K562 (cell line): ENCODE measurements around the gene IPO13. TPM values are rescaled to one million over a fixed set of nuclear protein-coding genes. Genes with fewer than 3 reads are reported as not detected.

ENCODE experiments used
- ATF1 ChIP-seq, 2 experiments: fragments of 450-650 bp in 1 of 2; IDR thresholded peaks; 2 replicates each; pipeline ENCODE4 v1.6.1; 2016; ENCODE audit warnings: missing compliant biosample characterization in 1 of 2, missing genetic modification characterization in 1 of 2
- DDX20 ChIP-seq: fragments of 450-650 bp; IDR thresholded peaks from 2 replicates; pipeline ENCODE4 v1.6.1; 2016; ENCODE audit warnings: missing genetic modification characterization, low read depth, mild to moderate bottlenecking, missing compliant biosample characterization, moderate library complexity
- EP300 ChIP-seq: IDR thresholded peaks from 2 replicates; pipeline ENCODE4 v1.6.1; 2012; ENCODE audit warnings: low read length, improper control_type of control experiment
- FOXK2 ChIP-seq, 2 experiments: fragments of 450-650 bp; IDR thresholded peaks in 1 of 2; conservative IDR thresholded peaks in 1 of 2; 2 replicates each; pipeline ENCODE4 v1.6.1; 2016; ENCODE audit warnings: low read depth in 2 of 2, mild to moderate bottlenecking in 1 of 2
- RBM14 ChIP-seq: fragments of 200-400 bp; formaldehyde crosslinking; IDR thresholded peaks from 2 replicates; pipeline ENCODE4 v1.6.1; 2018; ENCODE audit warnings: low read depth, mild to moderate bottlenecking, low read length, moderate library complexity, borderline replicate concordance; ENCODE audit not compliant: insufficient read depth
- RBM17 ChIP-seq: fragments of 200-400 bp; formaldehyde crosslinking; IDR thresholded peaks from 2 replicates; pipeline ENCODE4 v1.6.1; 2017; ENCODE audit warnings: low read depth, mild to moderate bottlenecking, low read length, borderline replicate concordance
- SAFB2 ChIP-seq: fragments of 200-400 bp; formaldehyde crosslinking; IDR thresholded peaks from 2 replicates; pipeline ENCODE4 v1.6.1; 2018; ENCODE audit warnings: borderline replicate concordance, low read length, low read depth, moderate library complexity; ENCODE audit not compliant: severe bottlenecking
- SLC30A9 ChIP-seq: fragments of 250-450 bp; sonication (Bioruptor Pico); IDR thresholded peaks from 2 replicates; pipeline ENCODE4 v1.8.0; 2022; ENCODE audit warnings: mild to moderate bottlenecking, moderate library complexity
- SMARCA5 ChIP-seq: fragments of 450-650 bp; IDR thresholded peaks from 2 replicates; pipeline ENCODE4 v1.6.1; 2016
- SRSF1 ChIP-seq: fragments of 200-400 bp; formaldehyde crosslinking; IDR thresholded peaks from 2 replicates; pipeline ENCODE4 v1.6.1; 2017; ENCODE audit warnings: mild to moderate bottlenecking, low read depth, low read length, moderate library complexity
- STAT5A ChIP-seq: IDR thresholded peaks from 2 replicates; pipeline ENCODE4 v1.6.1; 2012; ENCODE audit warnings: low read length, inconsistent platforms, borderline replicate concordance
- TCFL5 ChIP-seq: fragments of 250-450 bp; sonication (Bioruptor Pico); conservative IDR thresholded peaks from 2 replicates; pipeline ENCODE4 v1.6.1; 2021; ENCODE audit warnings: mild to moderate bottlenecking, moderate library complexity, matching md5 sums
- TOE1 ChIP-seq, 2 experiments: fragments of 450-650 bp in 1 of 2; sonication (generic) in 1 of 2; formaldehyde crosslinking in 1 of 2; IDR thresholded peaks; 2 replicates each; pipeline versions ENCODE4 v1.7.1 to v1.8.0; 2016 to 2022; ENCODE audit warnings: borderline replicate concordance in 2 of 2, mild to moderate bottlenecking in 2 of 2, antibody characterized with exemption in 1 of 2, inconsistent platforms in 1 of 2, low read depth in 1 of 2, missing genetic modification reagents in 1 of 2, moderate library complexity in 1 of 2
- ZNF436 ChIP-seq: fragments of 250-450, 450-650 bp; sonication (Bioruptor Pico); formaldehyde crosslinking; IDR thresholded peaks from 2 replicates; pipeline ENCODE4 v1.7.0; 2020; ENCODE audit warnings: mild to moderate bottlenecking
- polyA plus RNA-seq, 8 experiments: library from polyadenylated mRNA; depleted of rRNA in 4 of 8; stranded (reverse) in 5 of 8; unstranded in 3 of 8; fragments of >200 nt; fragmentation: Nextera tagmentation in 2 of 8; fragmentation: Illumina TruSeq in 1 of 8; extraction: Ambion mirVana in 2 of 8; extraction: Trizol in 1 of 8; gene quantifications; 2 replicates each; pipeline versions ENCODE4 v1.2.1 to v1.2.3, GENCODE V29; 2011 to 2014; ENCODE audit warnings: inconsistent platforms in 1 of 8, missing spikeins in 1 of 8
- total RNA-seq, 7 experiments: library from RNA; depleted of rRNA in 6 of 7; stranded (reverse); fragments of >200 nt in 6 of 7; fragmentation: Illumina TruSeq in 2 of 7; extraction: Trizol in 2 of 7; gene quantifications; 2 replicates each; pipeline versions ENCODE4 v1.2.1 to v1.2.3, GENCODE V29; 2011 to 2021; ENCODE audit warnings: low replicate concordance in 1 of 7
- TF ChIP-seq, protein P1 (sequence below): fragments of 450-650 bp; IDR thresholded peaks from 2 replicates; pipeline ENCODE4 v1.6.1; 2017; ENCODE audit warnings: mild to moderate bottlenecking, moderate library complexity
- TF ChIP-seq, protein P2 (sequence below): fragments of 200-400 bp; formaldehyde crosslinking; IDR thresholded peaks from 2 replicates; pipeline ENCODE4 v1.6.1; 2017; ENCODE audit warnings: mild to moderate bottlenecking, low read depth, low read length, moderate library complexity

Gene IPO13
- total and polyA plus RNA-seq, 9 of the 15 experiments (the other 6 are each of a cell fraction or from before 2014, with no cell fraction given), result 7.0 to 30.8 (median 16.2) TPM

DNA sequence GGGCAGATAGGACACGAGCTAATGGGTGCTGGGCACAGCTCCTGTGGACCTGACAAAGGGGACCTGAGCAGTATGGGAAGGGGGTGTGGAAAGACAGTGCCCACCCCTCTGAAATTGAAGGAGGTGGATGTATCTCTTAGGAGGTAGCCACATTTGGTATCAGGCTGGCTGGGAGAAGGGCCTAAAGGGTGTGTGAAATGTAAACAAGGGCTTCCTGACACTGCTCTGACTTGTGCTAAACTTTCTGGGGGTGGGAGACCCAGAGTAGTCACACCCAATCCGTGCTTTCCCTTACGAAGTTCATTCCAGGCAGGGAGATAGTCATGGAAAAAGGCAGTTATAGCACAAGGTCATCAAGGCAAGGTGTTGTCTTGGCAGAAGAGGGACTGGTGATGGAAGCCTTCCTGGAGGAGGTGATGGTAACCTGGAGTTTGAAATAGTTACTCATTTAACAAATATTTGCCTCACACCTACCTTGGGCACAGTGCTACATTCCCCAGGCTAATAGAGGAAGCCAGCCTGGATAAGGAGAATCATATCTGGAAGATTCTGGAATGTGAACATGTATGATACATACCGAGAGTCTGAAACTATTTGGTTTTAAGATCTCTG lies 39.3 kb downstream of the IPO13 start (continued):
- TF ChIP-seq ATF1 (CRISPR knock-in tag; IDR thresholded peaks at IDR 0.05) (no peak), ATF1 (tag; IDR thresholded peaks at IDR 0.05) (no peak), TCFL5 (CRISPR knock-in tag) (no peak), STAT5A (no peak), RBM14 (no peak), FOXK2 (conservative IDR thresholded peaks at IDR 0.05 in 1 of 2, IDR thresholded peaks at IDR 0.05 in 1 of 2; ENCODE audit: low read depth in 2 of 2) (0 out of 4 replicates have a peak, but pooled peaks have one; percentile 15 to 24), ZNF436 (peak; percentile 63), SMARCA5 (peak; percentile 73; the same call in 1 of the 2 replicates), TOE1 (IDR thresholded peaks at IDR 0.05; ENCODE audit: borderline replicate concordance) (no peak), TOE1 (CRISPR knock-in tag; IDR thresholded peaks at IDR 0.05; ENCODE audit: borderline replicate concordance, low read depth) (no peak), DDX20 (tag) (no peak), RBM17 (no peak), SRSF1 (no peak), EP300 (no peak), SAFB2 (no peak), SLC30A9 (no peak)
- TF ChIP-seq, protein P1, sequence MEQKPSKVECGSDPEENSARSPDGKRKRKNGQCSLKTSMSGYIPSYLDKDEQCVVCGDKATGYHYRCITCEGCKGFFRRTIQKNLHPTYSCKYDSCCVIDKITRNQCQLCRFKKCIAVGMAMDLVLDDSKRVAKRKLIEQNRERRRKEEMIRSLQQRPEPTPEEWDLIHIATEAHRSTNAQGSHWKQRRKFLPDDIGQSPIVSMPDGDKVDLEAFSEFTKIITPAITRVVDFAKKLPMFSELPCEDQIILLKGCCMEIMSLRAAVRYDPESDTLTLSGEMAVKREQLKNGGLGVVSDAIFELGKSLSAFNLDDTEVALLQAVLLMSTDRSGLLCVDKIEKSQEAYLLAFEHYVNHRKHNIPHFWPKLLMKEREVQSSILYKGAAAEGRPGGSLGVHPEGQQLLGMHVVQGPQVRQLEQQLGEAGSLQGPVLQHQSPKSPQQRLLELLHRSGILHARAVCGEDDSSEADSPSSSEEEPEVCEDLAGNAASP, result no peak
- TF ChIP-seq, protein P2, sequence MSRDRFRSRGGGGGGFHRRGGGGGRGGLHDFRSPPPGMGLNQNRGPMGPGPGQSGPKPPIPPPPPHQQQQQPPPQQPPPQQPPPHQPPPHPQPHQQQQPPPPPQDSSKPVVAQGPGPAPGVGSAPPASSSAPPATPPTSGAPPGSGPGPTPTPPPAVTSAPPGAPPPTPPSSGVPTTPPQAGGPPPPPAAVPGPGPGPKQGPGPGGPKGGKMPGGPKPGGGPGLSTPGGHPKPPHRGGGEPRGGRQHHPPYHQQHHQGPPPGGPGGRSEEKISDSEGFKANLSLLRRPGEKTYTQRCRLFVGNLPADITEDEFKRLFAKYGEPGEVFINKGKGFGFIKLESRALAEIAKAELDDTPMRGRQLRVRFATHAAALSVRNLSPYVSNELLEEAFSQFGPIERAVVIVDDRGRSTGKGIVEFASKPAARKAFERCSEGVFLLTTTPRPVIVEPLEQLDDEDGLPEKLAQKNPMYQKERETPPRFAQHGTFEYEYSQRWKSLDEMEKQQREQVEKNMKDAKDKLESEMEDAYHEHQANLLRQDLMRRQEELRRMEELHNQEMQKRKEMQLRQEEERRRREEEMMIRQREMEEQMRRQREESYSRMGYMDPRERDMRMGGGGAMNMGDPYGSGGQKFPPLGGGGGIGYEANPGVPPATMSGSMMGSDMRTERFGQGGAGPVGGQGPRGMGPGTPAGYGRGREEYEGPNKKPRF, result no peak
